ENCODE results near the gene GPD2. TPM values are rescaled to one million over a fixed set of nuclear protein-coding genes. Genes with fewer than 3 reads are reported as not detected.

Gene GPD2
- total and polyA plus RNA-seq, 2 of the 13 experiments (the other 11 are each of a cell fraction or from before 2014, with no cell fraction given): not detected

DNA sequence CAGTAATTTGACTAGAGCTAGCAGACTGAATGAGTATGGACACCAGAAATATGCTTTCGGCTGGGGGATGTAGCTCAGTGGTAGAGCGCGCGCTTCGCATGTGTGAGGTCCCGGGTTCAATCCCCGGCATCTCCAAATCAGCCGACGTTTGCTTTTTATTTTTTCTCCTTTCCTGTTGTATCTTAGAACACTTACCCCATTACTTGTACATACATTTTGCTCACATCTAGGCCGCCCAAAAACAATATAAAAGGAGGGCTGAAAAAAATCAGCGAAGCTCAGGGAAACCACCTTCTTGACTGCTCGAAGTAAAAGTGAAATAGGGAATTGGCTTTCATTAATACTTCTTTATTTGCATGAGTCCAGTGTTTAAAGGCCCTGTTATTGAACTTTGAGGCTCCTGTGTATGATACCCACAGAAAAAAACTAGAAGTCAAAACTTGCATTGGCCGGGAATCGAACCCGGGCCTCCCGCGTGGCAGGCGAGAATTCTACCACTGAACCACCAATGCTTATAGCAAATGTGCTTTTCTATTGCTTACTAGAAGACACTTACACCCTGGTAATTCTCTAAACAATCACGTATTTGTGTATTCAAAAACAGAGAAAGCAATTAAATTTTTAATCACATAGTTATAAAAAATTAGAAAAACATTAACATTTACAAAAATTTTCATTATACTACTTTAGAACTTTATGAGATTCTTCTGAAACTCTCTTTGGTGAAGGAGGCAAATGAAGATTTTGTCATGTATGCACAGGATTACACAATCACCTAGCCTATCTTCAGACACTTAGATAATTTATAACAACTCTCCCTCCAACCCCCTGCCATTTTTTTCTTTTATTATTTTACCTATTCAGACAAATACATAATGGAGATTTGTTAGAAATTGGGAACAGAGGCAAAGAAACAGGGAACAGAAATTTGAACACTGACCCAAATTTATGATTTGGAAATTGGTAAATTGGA lies 35.2 kb upstream of the GPD2 start (continued):
- TF ChIP-seq, protein P1, sequence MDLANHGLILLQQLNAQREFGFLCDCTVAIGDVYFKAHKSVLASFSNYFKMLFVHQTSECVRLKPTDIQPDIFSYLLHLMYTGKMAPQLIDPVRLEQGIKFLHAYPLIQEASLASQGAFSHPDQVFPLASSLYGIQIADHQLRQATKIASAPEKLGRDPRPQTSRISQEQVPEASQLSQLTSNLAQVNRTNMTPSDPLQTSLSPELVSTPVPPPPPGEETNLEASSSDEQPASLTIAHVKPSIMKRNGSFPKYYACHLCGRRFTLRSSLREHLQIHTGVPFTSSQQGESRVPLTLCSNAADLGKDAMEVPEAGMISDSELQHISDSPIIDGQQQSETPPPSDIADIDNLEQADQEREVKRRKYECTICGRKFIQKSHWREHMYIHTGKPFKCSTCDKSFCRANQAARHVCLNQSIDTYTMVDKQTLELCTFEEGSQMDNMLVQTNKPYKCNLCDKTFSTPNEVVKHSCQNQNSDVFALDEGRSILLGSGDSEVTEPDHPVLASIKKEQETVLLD (CRISPR knock-in tag; IDR thresholded peaks at IDR 0.05; ENCODE audit: low read depth): no peak
- TF ChIP-seq ARNTL (CRISPR knock-in tag; IDR thresholded peaks at IDR 0.05) (no peak), NFKB2 (CRISPR knock-in tag; IDR thresholded peaks at IDR 0.05; ENCODE audit: borderline replicate concordance) (no peak), ZNF296 (CRISPR knock-in tag; conservative IDR thresholded peaks at IDR 0.05) (no peak), AKAP8 (CRISPR knock-in tag; IDR thresholded peaks at IDR 0.05) (no peak), TAF15 (IDR thresholded peaks at IDR 0.05; ENCODE audit: low read depth, low read length, poor library complexity, severe bottlenecking) (no peak), HOXA7 (CRISPR knock-in tag; IDR thresholded peaks at IDR 0.05) (no peak), FOXA3 (CRISPR knock-in tag; IDR thresholded peaks at IDR 0.05) (peak; percentile 58; the same call in 1 of the 2 replicates), ZKSCAN1 (IDR thresholded peaks at IDR 0.05; ENCODE audit: low read length) (peak; percentile 55; the same call in 1 of the 2 replicates), ZNF83 (CRISPR knock-in tag; IDR thresholded peaks at IDR 0.05; ENCODE audit: borderline replicate concordance) (no peak), ZNF207 (IDR thresholded peaks at IDR 0.05; ENCODE audit: borderline replicate concordance) (no peak), ZNF33B (CRISPR knock-in tag; IDR thresholded peaks at IDR 0.05) (no peak), ZNF292 (CRISPR knock-in tag; IDR thresholded peaks at IDR 0.05; ENCODE audit: borderline replicate concordance, low read depth) (no peak)
- TF ChIP-seq, protein P2, sequence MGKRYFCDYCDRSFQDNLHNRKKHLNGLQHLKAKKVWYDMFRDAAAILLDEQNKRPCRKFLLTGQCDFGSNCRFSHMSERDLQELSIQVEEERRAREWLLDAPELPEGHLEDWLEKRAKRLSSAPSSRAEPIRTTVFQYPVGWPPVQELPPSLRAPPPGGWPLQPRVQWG (CRISPR knock-in tag; IDR thresholded peaks at IDR 0.05; ENCODE audit: borderline replicate concordance, low read depth): no peak
- TF ChIP-seq, protein P3, sequence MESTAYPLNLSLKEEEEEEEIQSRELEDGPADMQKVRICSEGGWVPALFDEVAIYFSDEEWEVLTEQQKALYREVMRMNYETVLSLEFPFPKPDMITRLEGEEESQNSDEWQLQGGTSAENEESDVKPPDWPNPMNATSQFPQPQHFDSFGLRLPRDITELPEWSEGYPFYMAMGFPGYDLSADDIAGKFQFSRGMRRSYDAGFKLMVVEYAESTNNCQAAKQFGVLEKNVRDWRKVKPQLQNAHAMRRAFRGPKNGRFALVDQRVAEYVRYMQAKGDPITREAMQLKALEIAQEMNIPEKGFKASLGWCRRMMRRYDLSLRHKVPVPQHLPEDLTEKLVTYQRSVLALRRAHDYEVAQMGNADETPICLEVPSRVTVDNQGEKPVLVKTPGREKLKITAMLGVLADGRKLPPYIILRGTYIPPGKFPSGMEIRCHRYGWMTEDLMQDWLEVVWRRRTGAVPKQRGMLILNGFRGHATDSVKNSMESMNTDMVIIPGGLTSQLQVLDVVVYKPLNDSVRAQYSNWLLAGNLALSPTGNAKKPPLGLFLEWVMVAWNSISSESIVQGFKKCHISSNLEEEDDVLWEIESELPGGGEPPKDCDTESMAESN (CRISPR knock-in tag; conservative IDR thresholded peaks at IDR 0.05): peak; percentile 55
- TF ChIP-seq, protein P4, sequence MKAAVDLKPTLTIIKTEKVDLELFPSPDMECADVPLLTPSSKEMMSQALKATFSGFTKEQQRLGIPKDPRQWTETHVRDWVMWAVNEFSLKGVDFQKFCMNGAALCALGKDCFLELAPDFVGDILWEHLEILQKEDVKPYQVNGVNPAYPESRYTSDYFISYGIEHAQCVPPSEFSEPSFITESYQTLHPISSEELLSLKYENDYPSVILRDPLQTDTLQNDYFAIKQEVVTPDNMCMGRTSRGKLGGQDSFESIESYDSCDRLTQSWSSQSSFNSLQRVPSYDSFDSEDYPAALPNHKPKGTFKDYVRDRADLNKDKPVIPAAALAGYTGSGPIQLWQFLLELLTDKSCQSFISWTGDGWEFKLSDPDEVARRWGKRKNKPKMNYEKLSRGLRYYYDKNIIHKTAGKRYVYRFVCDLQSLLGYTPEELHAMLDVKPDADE (CRISPR knock-in tag; IDR thresholded peaks at IDR 0.05): no peak
- TF ChIP-seq, protein P5, sequence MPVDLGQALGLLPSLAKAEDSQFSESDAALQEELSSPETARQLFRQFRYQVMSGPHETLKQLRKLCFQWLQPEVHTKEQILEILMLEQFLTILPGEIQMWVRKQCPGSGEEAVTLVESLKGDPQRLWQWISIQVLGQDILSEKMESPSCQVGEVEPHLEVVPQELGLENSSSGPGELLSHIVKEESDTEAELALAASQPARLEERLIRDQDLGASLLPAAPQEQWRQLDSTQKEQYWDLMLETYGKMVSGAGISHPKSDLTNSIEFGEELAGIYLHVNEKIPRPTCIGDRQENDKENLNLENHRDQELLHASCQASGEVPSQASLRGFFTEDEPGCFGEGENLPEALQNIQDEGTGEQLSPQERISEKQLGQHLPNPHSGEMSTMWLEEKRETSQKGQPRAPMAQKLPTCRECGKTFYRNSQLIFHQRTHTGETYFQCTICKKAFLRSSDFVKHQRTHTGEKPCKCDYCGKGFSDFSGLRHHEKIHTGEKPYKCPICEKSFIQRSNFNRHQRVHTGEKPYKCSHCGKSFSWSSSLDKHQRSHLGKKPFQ (CRISPR knock-in tag; IDR thresholded peaks at IDR 0.05; ENCODE audit: insufficient replicate concordance): no peak
- TF ChIP-seq, protein P6, sequence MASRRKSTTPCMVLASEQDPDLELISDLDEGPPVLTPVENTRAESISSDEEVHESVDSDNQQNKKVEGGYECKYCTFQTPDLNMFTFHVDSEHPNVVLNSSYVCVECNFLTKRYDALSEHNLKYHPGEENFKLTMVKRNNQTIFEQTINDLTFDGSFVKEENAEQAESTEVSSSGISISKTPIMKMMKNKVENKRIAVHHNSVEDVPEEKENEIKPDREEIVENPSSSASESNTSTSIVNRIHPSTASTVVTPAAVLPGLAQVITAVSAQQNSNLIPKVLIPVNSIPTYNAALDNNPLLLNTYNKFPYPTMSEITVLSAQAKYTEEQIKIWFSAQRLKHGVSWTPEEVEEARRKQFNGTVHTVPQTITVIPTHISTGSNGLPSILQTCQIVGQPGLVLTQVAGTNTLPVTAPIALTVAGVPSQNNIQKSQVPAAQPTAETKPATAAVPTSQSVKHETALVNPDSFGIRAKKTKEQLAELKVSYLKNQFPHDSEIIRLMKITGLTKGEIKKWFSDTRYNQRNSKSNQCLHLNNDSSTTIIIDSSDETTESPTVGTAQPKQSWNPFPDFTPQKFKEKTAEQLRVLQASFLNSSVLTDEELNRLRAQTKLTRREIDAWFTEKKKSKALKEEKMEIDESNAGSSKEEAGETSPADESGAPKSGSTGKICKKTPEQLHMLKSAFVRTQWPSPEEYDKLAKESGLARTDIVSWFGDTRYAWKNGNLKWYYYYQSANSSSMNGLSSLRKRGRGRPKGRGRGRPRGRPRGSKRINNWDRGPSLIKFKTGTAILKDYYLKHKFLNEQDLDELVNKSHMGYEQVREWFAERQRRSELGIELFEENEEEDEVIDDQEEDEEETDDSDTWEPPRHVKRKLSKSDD (CRISPR knock-in tag; IDR thresholded peaks at IDR 0.05; ENCODE audit: low read depth): no peak
